LNCAP (cell line): ENCODE data around the gene NIPBL.

Experiments
- TF ChIP-seq, protein P1 (sequence below): fragments of 450-650 bp; IDR thresholded peaks from 2 replicates; pipeline ENCODE4 v1.5.1; 2017; ENCODE audit warnings: mild to moderate bottlenecking

The NIPBL gene

DNA sequence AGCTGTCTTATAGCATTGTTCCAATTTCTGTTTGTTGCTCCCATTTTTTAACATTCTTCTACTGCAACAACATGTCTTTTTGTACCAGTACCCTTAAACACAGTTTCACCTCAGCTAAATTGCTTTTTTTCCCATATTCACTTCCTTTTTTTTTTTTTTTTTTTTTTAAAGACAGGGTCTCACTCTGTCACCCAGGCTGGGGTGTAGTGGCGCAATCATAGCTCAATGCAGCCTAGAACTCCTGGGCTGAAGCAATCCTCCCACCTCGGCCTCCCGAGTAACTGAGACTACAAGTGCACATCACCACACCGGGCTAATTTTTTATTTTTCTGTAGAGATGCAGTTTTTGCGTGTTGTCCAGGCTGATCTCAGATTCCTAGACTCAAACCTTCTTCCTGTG, 161.3 kb downstream of the NIPBL start:
- TF ChIP-seq, protein P1, sequence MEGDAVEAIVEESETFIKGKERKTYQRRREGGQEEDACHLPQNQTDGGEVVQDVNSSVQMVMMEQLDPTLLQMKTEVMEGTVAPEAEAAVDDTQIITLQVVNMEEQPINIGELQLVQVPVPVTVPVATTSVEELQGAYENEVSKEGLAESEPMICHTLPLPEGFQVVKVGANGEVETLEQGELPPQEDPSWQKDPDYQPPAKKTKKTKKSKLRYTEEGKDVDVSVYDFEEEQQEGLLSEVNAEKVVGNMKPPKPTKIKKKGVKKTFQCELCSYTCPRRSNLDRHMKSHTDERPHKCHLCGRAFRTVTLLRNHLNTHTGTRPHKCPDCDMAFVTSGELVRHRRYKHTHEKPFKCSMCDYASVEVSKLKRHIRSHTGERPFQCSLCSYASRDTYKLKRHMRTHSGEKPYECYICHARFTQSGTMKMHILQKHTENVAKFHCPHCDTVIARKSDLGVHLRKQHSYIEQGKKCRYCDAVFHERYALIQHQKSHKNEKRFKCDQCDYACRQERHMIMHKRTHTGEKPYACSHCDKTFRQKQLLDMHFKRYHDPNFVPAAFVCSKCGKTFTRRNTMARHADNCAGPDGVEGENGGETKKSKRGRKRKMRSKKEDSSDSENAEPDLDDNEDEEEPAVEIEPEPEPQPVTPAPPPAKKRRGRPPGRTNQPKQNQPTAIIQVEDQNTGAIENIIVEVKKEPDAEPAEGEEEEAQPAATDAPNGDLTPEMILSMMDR, result no peak

- TF ChIP-seq, protein P1, result no peak
Observed at GRCh38 chr5:37039824-37040223, 163.3 kb downstream of the NIPBL start.

DNA sequence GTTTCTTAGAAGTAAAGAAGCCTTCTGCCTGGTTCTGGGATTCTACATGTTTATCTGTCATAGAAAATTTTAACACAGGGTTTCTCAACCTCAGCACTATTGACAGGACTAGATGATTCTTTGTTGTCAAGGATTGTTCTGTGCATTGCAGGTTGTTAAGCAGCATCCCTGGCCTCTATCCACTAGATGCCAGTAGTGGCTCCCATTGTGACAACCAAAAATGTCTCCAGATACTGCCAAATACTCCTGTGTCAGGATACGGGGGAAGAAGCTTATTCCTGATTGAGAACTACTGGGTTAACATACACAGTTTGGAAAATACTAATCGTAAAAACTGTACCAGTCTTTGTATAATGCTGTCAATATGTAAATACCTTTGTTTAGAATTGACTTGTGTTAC, 167.1 kb downstream of the NIPBL start:
- TF ChIP-seq, protein P1, result peak; percentile 56

- TF ChIP-seq, protein P1, result no peak
Observed at GRCh38 chr5:37044120-37044519, 167.6 kb downstream of the NIPBL start.

DNA sequence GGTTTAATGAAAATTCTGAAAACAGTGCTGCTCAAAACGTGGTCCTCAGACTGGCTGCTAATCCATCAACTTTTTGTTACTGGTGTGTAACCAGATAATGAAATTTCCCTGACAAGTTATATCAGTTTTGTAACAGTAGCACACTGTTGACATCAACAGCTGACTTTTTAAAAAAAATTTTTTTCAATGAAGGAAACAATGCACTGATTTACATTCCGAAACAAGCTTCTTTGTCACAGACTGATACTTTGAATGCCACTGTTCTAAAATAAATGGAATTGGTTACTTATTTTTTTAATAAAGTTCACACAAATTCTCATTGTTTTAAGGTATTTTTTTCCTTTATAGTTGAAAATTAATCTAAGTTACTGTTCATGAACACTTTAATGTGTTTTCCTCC, 169.1 kb downstream of the NIPBL start:
- TF ChIP-seq, protein P1, result no peak

DNA sequence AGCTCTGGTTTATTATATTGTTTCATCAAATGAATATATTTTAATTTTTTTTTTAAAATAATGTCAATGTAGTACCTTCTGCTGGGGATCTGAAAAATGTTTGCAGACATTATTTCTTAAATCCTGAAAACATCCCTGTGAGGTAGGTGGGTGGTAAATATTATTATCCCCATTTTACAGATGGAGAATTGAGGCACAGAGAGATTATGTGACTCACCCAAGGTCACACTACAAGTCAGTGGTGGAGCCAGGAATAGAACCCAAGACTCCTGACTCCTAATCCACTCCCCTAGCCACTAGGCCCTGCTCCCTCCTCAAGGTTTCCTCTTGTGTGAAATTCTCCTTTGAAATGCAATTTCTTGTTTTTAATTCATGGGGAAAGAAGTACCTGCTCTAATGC, 171.4 kb downstream of the NIPBL start:
- TF ChIP-seq, protein P1, result no peak

DNA sequence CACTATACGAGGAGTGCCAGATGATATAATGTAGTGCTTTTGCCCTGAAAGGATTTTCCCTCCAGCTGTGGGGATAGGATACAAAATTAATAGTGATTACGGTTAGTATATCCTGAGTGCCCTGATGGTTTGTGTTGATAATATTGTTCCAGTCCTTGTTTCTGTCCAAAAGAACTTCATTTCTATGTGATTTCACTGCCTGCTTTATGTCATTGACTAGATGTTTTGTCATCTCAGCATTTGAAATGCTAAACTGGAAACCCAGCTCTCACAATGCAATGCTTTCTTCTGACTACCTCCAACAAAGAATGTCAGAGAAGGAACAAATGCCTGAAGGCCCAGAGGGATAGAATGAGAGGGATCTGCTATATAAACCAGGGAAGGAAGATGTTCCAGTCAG, 177.8 kb downstream of the NIPBL start:
- TF ChIP-seq, protein P1, result no peak

GRCh38 chr5:37055383-37055990, 178.9 kb downstream of the NIPBL start:
- TF ChIP-seq, protein P1, result no peak
